Stimulated activated CD8-positive, alpha-beta memory T cell treated with anti-CD3 and anti-CD28 coated beads, Interleukin-4, amount 100 ng/mL, for 4 hours (primary cell): ENCODE data around the gene ST8SIA5.

ENCODE experiments used
- DNase-seq, 2 donors: peaks; one replicate each; pipeline ENCODE4 v3.0.0-alpha.2; 2020; ENCODE audit warnings: low read depth in 2 of 2, low spot score in 1 of 2

The ST8SIA5 gene

GRCh38 chr18:46630160-46630559, 126.7 kb downstream of the ST8SIA5 start:
- no peak for DNase-seq

DNA sequence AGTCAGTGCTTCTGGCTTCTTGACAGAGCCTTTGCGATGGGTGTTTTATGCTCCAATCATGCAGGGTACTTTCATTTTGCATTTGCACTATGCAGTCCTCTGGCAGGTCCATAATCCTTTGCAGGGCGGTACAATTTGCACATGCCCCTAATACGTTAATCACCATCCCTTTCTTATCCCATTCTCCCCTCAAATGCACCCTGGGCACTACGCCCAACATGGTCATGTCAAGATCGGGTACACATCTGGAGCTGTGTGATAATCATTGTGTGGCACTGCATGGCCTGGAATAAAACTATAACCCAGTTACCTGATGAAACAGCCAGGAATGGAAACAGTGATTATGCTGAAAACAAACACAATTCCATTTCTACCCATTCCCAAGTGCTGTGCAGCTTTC, 127.5 kb downstream of the ST8SIA5 start:
- DNase-seq, result no peak

- DNase-seq, result no peak
These were observed 128.6 kb downstream of the ST8SIA5 start for GRCh38 chr18:46628206-46628605.

DNA sequence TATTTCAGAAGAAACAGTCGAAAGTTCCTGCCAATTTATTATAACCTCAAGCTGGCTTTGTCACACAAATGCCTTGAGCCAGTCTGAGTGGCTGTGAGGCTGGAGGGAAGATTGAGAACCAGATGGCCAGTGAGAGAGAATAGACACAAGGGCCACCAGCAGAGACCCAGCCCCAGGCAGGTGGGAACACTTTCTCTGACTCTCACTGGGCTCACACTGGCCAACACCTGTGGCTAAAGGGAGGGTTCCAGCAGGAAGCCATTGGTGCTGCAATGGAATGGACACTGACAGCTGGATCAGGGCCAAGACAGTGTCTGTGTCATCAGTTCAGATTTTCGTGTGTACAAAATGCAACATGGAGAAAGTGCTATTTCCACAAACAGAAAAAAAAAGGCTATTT, 129.7 kb downstream of the ST8SIA5 start:
- no peak for DNase-seq

DNA sequence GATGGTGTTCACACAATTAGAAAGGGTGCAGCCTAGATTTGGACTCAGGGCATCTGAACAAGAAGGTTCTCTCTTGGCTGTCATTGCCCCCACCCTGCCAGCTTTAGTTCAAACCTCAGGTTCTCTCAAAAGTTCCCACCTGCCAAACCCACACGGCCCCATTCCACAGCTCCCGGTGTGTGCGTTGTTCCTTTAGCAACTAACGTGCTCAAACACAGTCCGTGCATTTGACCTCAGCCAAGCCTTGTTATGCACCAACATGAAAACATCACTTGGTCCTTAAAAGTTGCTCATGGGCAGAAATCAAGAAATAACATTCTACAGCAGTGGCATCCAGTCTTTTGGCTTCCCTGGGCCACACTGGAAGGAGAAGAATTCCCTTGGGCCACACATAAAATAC, 131.8 kb downstream of the ST8SIA5 start:
- DNase-seq, result no peak

GRCh38 chr18:46624127-46624526, 132.7 kb downstream of the ST8SIA5 start:
- DNase-seq, result peak in 1 of 2 donors; percentile 6

DNA sequence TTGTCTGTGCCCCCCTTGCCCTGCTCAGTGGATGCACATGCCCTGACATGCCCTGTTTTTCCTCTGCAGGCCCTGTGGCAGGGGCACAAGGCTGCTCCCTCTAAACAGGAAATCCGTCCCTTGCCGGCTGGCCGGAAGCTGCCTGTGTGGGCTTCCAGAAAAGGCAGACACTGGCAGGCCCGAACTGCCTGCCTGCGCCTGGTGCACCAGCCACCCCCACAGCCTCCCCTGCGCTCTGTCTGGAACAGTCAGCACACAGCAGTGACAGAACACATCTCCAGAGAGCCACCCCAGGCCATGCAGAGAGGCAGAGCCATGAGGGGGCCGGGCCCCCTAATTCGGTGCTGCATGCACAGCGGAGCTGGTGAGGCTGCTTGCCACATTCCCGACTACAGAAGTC, 133.3 kb downstream of the ST8SIA5 start:
- no peak for DNase-seq

DNA sequence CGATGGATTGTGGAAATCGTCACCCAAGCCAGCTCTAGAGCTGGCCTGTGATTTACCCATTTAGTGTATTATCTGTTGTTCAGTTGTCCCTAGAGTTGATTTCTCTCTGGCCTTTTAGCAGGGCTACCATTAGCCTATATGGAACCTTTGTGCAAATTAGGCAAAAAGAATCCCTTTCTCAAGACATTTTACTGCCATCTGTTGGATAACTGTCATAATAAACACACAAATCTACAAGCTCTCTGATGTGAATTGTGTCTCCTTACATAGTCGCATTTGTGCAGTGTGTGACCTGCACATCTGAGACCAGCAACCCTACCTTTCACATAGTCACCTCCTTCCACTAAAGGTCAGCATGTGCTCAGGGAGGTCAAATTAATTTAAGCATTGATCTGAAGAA, 133.9 kb downstream of the ST8SIA5 start:
- no peak for DNase-seq

DNA sequence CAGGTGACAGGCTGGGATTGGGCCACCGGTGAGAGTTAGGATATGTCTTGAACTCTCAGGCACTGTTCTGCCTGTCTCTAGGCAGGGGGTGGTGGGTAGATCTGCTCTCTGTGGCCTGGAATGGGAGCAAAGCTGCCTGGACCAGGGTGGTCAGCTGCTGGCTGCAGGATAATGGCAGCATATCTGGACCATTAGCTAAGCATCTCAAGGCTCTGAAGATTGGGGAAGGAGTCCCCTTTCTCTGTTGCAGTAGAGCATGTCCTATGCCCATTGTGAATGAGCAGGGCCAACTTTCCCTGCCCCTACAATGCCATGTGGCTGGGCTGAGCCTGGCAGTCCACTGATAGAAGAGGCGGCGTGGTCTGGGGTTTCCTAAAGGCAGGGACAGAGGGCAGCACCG, 134.4 kb downstream of the ST8SIA5 start:
- DNase-seq, result no peak

- DNase-seq, result no peak
These were observed 135.0 kb downstream of the ST8SIA5 start for GRCh38 chr18:46621871-46622270.

DNA sequence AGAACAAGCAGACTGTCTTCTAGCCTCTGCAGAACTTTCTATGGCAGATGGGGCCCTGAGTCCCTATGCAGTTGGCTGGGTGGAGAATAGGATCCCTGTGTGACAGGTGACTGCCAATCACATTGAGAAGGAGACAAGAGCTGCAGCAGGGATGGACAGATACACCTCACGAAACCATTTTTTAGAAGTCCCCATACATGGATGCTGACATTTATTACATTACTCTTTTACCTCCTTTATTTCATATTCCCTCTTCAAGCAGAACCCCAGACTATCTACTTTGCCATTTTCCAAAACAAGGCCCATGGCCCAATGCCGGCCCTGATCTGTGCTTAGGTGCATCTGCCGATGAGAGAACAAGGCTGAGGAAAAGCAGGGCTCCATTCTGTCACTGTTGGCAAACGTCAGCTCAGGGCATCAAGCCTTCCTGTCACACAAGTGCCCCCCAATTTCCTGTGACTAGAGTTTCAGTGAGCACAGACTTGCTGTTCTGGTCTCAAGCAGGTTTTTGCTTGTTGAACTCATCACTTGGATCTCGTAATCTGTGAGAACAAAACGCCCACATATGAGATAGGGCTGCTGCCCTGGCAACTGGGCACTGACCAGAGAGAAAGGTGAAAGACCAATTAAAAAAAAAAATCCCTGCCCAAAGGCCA, 135.6 kb downstream of the ST8SIA5 start:
- DNase-seq, result no peak

DNA sequence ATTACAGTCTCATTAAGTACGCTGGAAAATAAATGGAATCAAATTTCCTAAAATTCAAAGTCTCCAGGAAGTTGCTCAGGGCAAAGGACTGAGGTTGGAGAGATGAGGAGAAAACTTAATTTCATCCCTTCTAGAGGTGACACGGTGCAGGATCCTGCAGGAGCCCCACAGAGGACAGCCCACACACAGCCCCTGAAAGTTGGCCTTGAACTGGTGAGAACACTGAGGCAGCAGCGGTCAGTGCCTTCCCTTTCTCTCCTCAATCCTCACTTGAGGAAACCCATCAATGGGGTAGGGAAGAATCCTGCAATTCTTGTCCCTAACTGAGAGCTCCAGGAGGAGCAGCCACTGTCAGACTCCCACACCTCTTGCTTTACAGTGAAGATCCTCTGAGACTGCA, 137.3 kb downstream of the ST8SIA5 start:
- DNase-seq, result no peak
